ENCODE results near the gene MCTP1.

Gene MCTP1

DNA sequence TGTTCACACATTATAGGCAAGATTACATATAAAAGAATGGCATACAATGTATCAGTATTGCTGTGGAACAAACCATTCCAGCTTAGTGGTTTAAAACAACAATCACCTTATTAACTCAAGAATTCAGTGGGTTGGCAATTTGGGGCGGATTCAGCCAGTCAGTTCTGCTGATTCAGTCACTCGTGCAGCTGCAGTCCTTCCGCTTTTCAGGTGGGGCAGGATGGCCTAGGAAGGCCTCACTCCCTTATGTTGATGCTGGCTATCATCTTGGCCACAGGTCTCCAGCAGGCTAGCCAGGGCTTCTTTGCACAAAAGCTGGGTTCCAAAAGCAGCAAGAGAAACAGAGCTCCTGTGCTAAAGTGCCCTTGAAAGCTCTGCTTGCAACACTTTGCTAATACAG lies 150.6 kb downstream of the MCTP1 start:
- Histone ChIP-seq H3K79me2 (no peaks in the 10 kb centered on the region), H3K4me1 (no peaks in the 10 kb centered on the region), H3K27me3 (ENCODE audit: control insufficient read depth, insufficient read depth, low read length) (no peaks in the 10 kb centered on the region), H3K27ac (no peak overlapping the region), H2AFZ (no peak overlapping the region), H3K4me3 (ENCODE audit: low read depth, low read length) (no peak overlapping the region), H3K36me3 (ENCODE audit: control insufficient read depth, insufficient read depth, low read length) (no peaks in the 10 kb centered on the region), H3K9ac (no peak overlapping the region), H3K4me2 (ENCODE audit: low read length) (no peak overlapping the region), H3K9me3 (ENCODE audit: control insufficient read depth, low read length) (no peaks in the 10 kb centered on the region)
- TF ChIP-seq, protein P1, sequence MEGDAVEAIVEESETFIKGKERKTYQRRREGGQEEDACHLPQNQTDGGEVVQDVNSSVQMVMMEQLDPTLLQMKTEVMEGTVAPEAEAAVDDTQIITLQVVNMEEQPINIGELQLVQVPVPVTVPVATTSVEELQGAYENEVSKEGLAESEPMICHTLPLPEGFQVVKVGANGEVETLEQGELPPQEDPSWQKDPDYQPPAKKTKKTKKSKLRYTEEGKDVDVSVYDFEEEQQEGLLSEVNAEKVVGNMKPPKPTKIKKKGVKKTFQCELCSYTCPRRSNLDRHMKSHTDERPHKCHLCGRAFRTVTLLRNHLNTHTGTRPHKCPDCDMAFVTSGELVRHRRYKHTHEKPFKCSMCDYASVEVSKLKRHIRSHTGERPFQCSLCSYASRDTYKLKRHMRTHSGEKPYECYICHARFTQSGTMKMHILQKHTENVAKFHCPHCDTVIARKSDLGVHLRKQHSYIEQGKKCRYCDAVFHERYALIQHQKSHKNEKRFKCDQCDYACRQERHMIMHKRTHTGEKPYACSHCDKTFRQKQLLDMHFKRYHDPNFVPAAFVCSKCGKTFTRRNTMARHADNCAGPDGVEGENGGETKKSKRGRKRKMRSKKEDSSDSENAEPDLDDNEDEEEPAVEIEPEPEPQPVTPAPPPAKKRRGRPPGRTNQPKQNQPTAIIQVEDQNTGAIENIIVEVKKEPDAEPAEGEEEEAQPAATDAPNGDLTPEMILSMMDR (IDR thresholded peaks at IDR 0.05): no peak

GRCh38 chr5:95132096-95132495 lies 152.8 kb downstream of the MCTP1 start:
- Histone ChIP-seq H3K27me3 (ENCODE audit: control insufficient read depth, insufficient read depth, low read length) (no peaks in the 10 kb centered on the region), H3K79me2 (no peaks in the 10 kb centered on the region), H3K9me3 (ENCODE audit: control insufficient read depth, low read length) (no peaks in the 10 kb centered on the region), H3K4me1 (no peaks in the 10 kb centered on the region), H2AFZ (no peak overlapping the region), H3K4me2 (ENCODE audit: low read length) (no peak overlapping the region), H3K27ac (no peak overlapping the region), H3K9ac (no peak overlapping the region), H3K36me3 (ENCODE audit: control insufficient read depth, insufficient read depth, low read length) (no peaks in the 10 kb centered on the region), H3K4me3 (ENCODE audit: low read depth, low read length) (no peak overlapping the region)
- TF ChIP-seq, protein P1 (IDR thresholded peaks at IDR 0.05): no peak

DNA sequence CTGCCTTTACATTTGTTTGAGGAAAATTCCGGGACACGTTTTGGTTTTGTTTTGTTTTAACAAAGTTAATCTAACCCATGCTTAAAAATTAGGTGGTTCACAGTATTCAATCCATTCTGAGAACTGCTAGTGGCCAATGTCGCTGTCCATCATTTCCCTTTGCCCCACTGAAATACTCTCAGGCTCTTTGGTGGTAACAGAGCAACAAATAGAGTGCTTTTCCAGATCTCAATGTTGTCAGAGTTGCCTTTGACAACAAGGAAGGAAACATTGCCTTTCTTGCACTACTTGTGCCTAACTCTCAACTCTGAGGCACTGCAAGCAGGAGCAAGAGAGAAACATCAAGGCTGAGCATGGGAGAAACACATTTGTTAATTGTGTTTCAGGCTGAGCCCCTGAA lies 154.0 kb downstream of the MCTP1 start:
- no peak overlapping the region for H3K4me3 ChIP-seq (ENCODE audit: low read depth, low read length)
- no peaks in the 10 kb centered on the region for H3K9me3 ChIP-seq (ENCODE audit: control insufficient read depth, low read length)
- H2AFZ ChIP-seq: no peak overlapping the region
- TF ChIP-seq, protein P1 (IDR thresholded peaks at IDR 0.05): no peak
- no peak overlapping the region for H3K27ac ChIP-seq
- no peaks in the 10 kb centered on the region for H3K27me3 ChIP-seq (ENCODE audit: control insufficient read depth, insufficient read depth, low read length)
- H3K4me2 ChIP-seq (ENCODE audit: low read length): no peak overlapping the region
- H3K9ac ChIP-seq: no peak overlapping the region
- H3K4me1 ChIP-seq: no peaks in the 10 kb centered on the region
- H3K79me2 ChIP-seq: no peaks in the 10 kb centered on the region
- H3K36me3 ChIP-seq (ENCODE audit: control insufficient read depth, insufficient read depth, low read length): no peaks in the 10 kb centered on the region

DNA sequence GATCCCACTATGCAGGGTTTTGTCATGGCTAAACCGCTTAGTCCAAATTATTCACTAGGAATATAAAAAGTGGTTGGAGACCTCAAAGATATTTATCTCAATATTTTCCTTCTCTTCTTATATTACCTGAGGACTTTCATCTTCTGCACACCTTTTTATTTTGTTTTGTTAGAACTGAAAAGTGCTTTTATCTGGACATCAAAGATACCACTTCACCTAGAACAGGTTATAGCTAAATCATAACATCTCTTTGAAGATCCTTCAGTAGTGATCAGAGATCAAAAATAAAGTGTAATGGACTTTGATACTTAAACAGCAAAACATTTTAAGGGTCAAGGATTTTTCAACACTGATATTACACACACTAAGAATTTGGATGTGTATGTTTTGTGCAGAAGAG lies 160.2 kb downstream of the MCTP1 start:
- H3K9me3 ChIP-seq (ENCODE audit: control insufficient read depth, low read length): no peaks in the 10 kb centered on the region
- no peak overlapping the region for H3K27ac ChIP-seq
- H3K79me2 ChIP-seq: no peaks in the 10 kb centered on the region
- H3K4me2 ChIP-seq (ENCODE audit: low read length): no peak overlapping the region
- no peaks in the 10 kb centered on the region for H3K36me3 ChIP-seq (ENCODE audit: control insufficient read depth, insufficient read depth, low read length)
- no peaks in the 10 kb centered on the region for H3K27me3 ChIP-seq (ENCODE audit: control insufficient read depth, insufficient read depth, low read length)
- TF ChIP-seq, protein P1 (IDR thresholded peaks at IDR 0.05): no peak
- H2AFZ ChIP-seq: no peak overlapping the region
- no peak overlapping the region for H3K4me3 ChIP-seq (ENCODE audit: low read depth, low read length)
- no peaks in the 10 kb centered on the region for H3K4me1 ChIP-seq
- no peak overlapping the region for H3K9ac ChIP-seq

DNA sequence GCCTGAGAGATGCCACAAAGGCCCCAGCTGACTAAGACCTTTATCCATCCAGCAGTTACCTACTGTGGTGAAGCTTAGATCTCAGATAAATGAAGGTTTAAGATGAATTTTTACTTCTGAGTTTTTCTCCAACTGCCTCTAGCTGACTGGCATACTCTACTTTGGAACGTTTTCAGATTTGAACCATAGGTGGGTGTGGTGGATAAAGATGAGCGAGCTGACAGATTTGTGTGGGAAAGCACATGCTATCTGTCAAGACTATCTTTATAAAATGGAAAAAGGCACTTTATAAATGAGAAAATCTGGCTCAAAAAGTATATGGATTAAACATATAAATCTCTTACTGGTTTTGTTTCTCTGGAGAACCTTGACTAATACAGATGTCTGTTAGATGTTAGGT lies 160.8 kb downstream of the MCTP1 start:
- no peaks in the 10 kb centered on the region for H3K9me3 ChIP-seq (ENCODE audit: control insufficient read depth, low read length)
- no peaks in the 10 kb centered on the region for H3K36me3 ChIP-seq (ENCODE audit: control insufficient read depth, insufficient read depth, low read length)
- no peak overlapping the region for H3K4me2 ChIP-seq (ENCODE audit: low read length)
- TF ChIP-seq, protein P1 (IDR thresholded peaks at IDR 0.05): no peak
- no peak overlapping the region for H3K4me3 ChIP-seq (ENCODE audit: low read depth, low read length)
- no peak overlapping the region for H3K27ac ChIP-seq
- no peaks in the 10 kb centered on the region for H3K79me2 ChIP-seq
- no peaks in the 10 kb centered on the region for H3K4me1 ChIP-seq
- H3K27me3 ChIP-seq (ENCODE audit: control insufficient read depth, insufficient read depth, low read length): no peaks in the 10 kb centered on the region
- H3K9ac ChIP-seq: no peak overlapping the region
- H2AFZ ChIP-seq: no peak overlapping the region

Measured in parathyroid adenoma (tissue), 2 donors.